ENCODE results near the gene DENND1A.

- TF ChIP-seq CTCF (IDR thresholded peaks at IDR 0.05; ENCODE audit: low read depth, low read length, missing input control) = no peak
- TF ChIP-seq MAX (IDR thresholded peaks at IDR 0.05) = no peak
- no peak for TF ChIP-seq SP1 (IDR thresholded peaks at IDR 0.05)
- TF ChIP-seq HNF4G (IDR thresholded peaks at IDR 0.05) = no peak
- no peak for TF ChIP-seq REST (IDR thresholded peaks at IDR 0.05)
- no peak for TF ChIP-seq ZBTB33 (IDR thresholded peaks at IDR 0.05)
- TF ChIP-seq RAD21 (IDR thresholded peaks at IDR 0.05) = no peak
- no peak for TF ChIP-seq ATF3 (IDR thresholded peaks at IDR 0.05)
- TF ChIP-seq EGR1 (IDR thresholded peaks at IDR 0.05; ENCODE audit: low read depth in 2 of 2) = no peak
- no peak for TF ChIP-seq JUND (IDR thresholded peaks at IDR 0.05)
- no peak for TF ChIP-seq FOXA1 (IDR thresholded peaks at IDR 0.05)
These were observed 324.6 kb downstream of the DENND1A start for GRCh38 chr9:123605286-123605685.
